ENCODE measurements around the gene PACRG.

DNA sequence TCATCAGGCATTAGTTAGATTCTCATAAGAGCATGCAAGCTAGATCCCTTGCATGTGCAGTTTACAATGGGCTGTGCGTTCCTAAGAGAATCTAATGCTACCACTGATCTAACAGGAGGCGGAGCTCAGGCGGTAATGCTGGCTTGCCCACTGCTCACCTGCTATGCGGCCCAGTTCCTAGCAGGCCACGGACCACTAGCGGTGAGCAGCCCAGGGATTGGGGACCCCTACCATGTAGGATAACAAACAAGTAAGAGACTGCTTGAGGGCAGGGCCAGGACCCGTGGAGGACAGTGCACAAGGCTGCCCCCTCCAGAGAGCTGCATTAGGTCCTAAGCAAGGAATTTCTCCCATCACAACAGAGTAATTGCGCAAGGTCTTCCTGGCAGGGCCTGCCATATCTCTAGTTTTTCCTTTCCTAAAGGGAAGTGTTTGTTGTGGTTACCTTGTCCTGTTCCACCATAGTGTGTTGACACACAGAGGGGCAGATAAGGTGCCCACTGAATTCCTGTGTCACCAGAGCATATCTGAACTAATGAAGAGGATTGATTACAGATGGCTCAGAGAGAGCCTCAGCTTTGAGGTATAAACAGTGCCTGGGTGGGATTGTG, 58.0 kb downstream of the PACRG start:
- TF ChIP-seq POLR2A (IDR thresholded peaks at IDR 0.05) = no peak
- no peak for TF ChIP-seq CTCF (IDR thresholded peaks at IDR 0.05)
